HG03108 (cell line): ENCODE data around the gene USP6.
"Not testable (repeated sequence)": the region's sequence is repeated elsewhere in the genome, so short reads cannot be mapped to it uniquely, and the experiment has no call there.

Experiments
- ATAC-seq: cut with Tn5 transposase; IDR thresholded peaks from one replicate; pipeline ENCODE4 v1.9.1; 2021; ENCODE audit warnings: moderate library complexity; ENCODE audit not compliant: unreplicated experiment

USP6 gene

DNA sequence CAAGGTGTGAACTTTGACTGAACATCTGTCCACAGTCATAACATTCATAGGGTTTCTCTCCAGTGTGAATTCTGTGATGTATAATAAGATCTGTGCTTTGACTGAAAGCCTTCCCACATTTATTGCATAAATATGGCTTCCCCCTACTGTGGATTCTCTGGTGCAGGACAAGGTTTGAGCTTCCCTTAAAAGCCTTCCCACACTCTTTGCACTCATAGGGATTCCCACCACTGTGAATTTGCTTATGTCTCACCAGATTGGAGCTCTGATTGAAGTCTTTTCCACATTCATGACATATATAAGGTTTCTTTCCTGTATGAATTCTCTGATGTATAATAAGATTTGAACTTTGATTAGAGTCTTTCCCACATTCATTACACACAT is 67.6 kb downstream of the USP6 start:
- ATAC-seq, result no peak

DNA sequence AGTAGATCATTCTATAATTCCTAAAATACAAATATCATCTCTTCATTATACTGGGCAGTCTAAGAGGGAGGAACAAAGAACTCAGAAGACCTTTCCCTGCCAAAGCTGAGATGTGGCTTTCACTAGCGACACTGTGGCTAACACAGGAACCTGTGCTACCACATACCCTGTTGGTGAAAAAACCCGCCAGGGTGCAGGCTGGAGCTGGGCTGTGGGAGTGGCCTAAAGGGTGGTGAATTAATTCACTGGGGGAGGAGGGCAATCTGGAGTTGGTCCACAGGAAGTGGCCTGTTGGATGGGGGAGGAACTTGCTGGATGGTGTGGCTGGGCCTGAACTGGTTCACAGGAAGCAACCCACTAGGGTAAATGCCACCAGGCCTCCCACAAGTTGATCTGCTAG is 68.5 kb downstream of the USP6 start:
- no peak for ATAC-seq

DNA sequence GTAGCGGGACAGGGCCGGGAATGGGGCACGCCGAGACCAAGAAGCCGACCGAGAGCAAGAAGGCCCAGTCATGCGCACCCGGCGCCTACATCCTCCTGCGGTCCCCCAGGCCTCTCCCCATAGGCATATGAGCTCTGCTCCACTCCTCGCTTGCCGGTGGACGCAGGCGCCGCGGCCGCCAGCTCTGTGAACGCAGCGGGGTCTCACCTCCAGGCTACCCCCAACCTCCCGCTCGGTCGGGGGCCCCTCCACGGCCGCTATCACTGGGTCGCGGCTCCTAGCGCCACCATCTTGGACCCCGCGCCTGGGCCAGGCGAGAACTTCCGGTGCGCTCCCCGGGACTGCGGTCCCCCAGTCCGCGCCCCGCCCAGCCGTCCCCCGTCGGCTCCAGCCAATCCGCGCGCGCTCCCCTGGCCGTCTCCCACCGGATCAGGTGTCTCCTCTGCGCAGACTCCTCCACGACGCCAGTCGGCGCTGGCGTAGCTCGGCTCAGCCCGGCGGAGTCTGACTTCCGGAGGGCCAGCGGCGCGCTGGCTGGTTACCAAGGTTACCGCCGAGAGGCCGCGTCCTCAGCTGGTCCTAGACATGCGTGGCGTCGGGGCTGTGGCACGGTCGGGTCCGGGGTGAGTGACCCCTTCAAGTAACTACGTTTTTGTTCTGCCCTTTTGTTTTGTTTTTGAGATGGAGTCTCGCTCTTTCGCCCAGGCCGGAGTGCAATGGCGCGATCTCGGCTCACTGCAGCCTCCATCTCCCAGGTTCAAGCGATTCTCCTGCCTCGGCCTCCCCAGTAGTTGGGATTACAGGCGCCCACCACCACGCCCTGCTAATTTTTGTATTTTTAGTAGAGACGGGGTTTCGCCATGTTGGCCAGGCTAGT is 75.9 kb downstream of the USP6 start, which contains the start of gene ZNF594:
Gene ZNF594 (minus strand): TSS at position 328 of the 877 bp plus-strand sequence. CDS start 7,612 bp downstream, outside the sequence.
- ATAC-seq, result peak; percentile 97

DNA sequence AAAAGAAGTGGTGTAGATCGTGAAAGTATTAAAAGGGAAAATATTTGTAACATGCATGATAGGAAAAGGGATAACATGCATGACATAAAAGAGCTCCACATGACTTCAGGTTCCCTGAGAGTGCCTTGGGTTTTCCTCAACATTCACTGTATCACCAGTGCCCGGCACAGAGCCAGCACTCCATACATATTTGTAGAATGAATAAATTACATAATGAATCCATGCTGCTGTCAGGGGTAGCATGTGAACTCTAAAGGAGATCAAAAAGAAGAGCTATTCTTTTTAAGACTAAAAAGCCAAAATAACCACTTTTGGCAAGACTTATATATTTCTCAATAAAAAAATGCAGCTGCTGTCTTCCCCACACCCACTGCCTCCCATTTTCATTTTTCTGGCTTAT is 78.5 kb downstream of the USP6 start:
- no peak for ATAC-seq

DNA sequence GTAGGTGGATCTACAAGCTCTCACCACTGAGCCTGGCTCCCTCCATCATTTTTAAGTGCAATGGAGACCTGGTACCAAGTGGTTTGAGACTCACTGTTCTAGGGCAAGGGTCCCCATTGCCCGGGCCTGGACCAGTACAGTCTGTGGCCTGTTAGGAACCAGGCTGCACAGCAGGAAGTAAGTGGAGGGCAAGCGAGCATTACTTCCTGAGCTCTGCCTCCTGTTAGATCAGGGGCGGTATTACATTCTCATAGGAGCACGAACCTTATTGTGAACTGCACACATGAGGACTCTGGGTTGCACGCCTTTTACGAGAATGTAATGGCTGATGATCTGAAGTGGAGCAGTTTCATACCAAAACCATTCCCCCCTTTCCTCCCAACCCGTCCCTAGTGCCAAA is 82.6 kb downstream of the USP6 start:
- no peak for ATAC-seq

DNA sequence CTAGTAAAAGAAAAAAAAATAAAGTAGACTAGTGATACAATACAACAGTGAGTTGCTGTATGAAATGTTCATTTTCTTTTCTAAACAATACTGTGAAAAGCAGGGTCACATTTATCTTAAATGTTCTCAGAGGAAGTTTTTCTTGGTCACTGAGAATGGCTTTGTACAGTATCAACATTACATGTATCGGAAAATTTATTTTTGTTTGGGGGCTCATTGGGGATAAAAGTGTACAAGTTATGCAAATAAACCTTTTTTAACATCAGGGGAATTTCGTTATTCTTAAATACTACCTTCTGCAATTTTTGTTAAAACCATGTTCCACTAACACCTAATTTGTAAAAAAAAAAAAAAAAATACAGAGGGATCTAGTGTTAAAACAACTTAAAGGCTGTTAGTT is 84.5 kb downstream of the USP6 start:
- ATAC-seq, result no peak

DNA sequence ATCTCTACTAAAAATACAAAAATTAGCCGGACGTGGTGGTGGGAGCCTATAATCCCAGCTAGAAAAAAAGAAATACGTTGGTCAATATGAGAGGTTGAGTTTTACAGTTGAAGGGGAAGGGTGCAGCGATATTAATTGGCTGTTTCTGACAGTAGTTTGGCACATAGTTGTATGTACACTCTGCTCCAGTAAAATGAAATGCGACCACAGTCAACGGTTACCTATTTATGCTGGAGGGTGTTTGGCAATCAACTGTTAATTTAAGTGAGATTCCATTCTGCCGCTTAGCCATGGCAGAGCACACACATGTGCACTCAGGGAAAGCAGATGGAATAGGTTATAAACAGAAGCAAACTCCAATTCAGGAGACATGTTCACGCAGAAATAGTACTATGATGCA is 85.2 kb downstream of the USP6 start:
- no peak for ATAC-seq

DNA sequence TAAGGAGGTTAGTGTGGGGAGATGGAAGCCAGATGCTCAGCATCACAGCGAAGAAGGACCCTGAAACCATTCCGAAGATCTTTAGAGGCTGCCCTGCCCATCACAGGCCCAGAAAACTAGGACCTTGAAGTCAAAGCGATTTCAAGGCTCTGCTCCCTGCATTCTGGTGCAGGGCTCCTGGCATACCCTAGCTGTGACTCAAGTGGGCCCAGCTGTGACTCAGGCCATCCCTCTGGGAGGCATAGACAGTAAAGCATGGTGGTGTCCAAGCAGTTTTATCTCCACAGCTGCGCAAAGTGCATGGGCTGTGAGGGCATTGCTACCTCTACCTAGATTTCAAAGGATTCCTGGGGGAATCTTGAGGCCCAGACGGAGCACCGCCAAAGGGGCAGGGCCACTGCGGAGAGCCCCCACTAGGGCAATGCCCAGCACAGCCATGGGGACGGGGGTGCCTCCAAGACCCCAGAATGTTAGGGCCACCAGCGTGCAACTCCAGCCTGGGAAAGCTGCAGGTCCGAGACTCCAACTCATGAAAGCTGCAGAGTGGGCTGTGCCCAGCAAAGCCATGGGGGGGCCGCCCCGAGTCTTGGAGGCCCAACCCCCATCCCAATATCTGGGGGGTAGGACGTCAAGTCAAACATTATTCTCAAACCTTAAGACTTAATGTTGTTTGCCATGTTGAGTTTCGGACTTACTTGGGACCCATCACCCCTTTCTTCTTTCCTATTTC is 87.5 kb downstream of the USP6 start:
- ATAC-seq, result no peak

DNA sequence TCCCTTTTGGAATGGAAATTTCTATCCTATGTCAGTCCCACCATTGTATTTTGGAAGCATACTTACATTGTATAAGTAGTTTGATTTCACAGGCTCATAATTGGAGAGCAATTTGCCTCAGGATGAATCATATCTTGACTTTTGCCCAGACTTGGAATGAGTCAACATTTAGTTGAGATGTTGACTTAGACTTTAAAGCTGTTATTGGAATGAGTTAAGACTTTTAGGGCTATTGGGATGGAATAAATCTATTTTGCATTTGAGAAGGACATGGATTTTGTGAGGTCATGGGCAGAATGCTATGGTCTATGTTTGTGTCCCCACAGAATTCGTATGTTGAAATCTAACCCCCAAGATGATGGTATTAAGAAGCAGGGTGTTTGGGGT is 88.1 kb downstream of the USP6 start:
- no peak for ATAC-seq

DNA sequence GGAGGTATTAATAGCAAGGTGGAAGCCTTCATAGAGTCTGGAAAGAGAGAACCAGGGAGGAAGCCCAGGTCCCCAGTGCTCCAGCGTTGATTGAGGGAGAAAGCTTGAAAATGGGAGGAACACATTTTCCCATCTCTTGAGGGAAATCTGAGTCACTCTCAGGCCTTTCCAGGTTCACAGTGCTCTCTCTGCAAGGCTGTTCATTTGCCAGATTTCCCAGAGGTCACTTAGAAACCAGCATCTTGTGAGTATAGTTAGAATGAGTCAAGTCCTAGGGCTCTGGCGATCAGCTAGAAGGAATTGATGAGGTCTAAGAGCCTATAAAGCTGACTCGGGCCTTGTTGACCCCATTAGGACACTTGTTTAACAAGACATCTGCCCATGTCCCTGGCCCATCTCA is 93.6 kb downstream of the USP6 start:
- no peak for ATAC-seq

DNA sequence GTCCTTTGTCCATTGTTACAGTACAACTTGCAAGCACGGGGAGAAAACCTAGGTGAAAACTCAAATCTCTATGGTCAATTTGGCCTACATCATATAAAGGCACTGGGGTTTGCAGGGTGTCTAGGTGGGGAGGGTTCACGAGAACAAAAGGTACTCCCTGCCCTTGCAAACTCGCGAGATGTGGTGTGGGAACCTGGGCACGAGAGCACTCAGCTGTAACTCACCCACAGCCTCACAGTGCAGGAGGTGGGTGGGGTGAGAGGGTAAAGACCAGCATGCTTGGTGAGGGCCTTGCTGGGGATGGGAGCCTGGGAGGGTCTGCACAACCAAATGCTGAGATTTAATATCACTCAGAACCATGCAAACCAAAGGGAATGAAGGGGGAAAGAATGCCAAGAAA is 94.3 kb downstream of the USP6 start:
- peak; percentile 16 for ATAC-seq

DNA sequence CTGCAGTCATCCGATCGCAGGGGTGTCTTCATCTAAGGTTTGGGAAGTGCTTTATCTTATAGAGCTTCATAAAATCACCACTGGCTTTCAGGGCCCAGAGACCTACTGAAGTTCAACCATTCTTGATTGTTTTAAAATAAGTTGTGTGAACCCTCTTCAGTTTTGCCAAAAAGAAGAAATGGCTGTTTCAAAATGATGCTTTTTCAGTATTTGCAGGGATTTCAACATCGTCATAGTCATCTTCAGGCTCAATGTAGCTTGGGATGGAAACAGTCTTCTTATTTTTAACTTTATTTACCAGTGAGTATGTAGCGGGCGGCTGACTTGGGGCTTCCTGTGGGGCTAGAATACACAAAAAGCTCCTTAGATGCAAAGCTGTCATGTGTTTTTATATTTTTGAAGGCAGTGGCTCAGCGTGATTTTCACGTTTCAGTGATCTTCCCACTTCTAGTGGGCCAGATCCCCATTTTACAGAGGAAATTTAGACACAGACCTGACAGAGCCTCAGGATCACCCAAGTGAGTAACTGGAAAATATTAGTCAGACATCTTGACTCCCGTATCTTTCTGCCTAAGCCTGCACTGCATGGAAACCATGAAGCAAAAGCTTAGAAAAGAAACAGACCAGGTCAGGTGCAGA is 94.9 kb downstream of the USP6 start:
- peak; percentile 53 for ATAC-seq

DNA sequence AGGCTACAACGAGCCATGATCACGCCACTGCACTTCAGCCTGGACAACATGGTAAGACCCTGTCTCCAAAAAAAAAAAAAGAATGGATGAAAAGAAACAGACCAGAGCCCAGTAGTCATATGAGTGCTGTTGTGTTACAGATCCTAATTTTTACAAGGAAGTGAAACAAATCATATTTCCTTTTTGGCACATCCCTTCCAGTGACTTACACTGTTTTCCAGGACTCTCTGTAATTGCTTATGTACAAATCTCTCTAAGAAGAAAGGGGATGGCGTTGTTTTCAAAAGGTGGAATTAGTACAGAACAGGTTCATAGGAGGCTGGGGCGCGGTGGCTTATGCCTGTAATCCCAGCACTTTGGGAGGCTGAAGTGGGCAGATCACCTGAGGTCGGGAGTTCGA is 95.6 kb downstream of the USP6 start:
- no peak for ATAC-seq

DNA sequence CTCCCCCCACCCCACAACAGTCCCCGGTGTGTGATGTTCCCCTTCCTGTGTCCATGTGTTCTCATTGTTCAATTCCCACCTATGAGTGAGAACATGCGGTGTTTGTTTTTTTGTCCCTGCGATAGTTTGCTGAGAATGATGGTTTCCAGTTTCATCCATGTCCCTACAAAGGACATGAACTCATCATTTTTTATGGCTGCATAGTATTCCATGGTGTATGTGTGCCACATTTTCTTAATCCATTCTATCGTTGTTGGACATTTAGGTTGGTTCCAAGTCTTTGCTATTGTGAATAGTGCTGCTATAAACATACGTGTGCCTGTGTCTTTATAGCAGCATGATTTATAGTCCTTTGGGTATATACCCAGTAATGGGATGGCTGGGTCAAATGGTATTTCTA is 101.7 kb downstream of the USP6 start:
- not testable (repeated sequence) for ATAC-seq

DNA sequence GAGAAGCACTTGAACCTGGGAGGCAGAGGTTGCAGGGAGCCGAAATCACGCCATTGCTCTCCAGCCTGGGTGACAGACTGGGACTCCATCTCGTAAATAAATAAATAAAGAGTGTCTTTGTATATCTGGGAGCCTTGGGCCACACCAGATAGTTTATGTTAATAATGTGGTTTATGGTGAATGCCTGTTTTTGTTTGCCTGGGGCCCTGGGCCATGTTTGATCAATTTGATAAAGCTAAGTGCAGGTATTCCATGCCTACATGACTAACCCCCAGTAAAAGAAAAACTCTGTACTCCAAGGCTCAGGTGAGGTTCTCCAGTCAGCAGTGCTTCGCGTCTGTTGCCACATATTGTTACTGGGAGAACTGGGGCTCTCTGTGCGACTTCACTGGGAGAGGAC is 103.7 kb downstream of the USP6 start:
- ATAC-seq, result no peak

DNA sequence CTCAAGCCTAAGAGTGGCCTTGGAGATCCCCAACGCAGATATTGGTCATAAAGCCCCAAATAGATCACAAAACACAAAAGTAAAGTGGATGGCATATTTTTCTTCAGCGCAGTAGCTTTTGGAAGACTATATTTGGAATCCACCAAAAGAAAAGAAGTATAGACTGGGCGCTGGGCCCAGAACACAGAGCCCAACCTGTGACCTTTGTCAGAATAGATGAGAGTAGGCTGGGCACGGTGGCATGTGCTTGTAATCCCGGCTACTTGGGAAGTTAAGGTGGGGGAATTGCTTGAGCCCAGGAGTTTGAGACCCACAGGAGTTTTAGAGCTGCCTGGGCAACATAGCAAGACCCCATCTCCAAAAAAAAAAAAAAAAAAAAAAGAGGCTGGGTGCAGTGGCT is 104.2 kb downstream of the USP6 start:
- no peak for ATAC-seq

DNA sequence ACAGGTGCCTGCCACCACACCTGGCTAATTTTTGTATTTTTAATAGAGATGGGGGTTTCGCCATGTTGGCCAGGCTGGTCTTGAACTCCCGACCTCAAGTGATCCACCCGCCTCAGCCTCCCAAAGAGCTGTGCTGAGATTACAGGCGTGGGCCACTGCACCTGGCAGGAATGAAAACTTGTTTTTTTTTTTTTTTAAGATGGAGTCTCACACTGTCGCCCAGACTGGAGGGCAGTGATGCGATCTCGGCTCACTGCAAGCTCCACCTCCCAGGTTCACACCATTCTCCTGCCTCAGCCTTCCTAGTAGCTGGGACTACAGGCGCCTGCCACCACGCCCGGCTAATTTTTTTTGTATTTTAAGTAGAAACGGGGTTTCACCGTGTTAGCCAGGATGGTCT is 106.1 kb downstream of the USP6 start:
- ATAC-seq, result not testable (repeated sequence)
